Measurements from ENCODE around the gene IL1RAPL2. TPM values are rescaled to one million over a fixed set of nuclear protein-coding genes. Genes with fewer than 3 reads are reported as not detected.

IL1RAPL2 gene
- total RNA-seq, 1 donor from 2014 or later, result not detected

GRCh38 chrX:105753411-105753810 is 1187.4 kb downstream of the IL1RAPL2 start:
- Histone ChIP-seq H3K36me3 (no peaks in the 10 kb centered on the region), H3K9me3 (no peaks in the 10 kb centered on the region), H3K27ac (no peak overlapping the region), H3K4me1 (no peaks in the 10 kb centered on the region), H3K27me3 (no peaks in the 10 kb centered on the region), H3K4me3 (no peak overlapping the region)
- TF ChIP-seq CTCF (IDR thresholded peaks at IDR 0.05), result no peak
- intact Hi-C loops (cut with DNase I), result no loop called here
- DNase-seq (no peak), ATAC-seq (no peak)

DNA sequence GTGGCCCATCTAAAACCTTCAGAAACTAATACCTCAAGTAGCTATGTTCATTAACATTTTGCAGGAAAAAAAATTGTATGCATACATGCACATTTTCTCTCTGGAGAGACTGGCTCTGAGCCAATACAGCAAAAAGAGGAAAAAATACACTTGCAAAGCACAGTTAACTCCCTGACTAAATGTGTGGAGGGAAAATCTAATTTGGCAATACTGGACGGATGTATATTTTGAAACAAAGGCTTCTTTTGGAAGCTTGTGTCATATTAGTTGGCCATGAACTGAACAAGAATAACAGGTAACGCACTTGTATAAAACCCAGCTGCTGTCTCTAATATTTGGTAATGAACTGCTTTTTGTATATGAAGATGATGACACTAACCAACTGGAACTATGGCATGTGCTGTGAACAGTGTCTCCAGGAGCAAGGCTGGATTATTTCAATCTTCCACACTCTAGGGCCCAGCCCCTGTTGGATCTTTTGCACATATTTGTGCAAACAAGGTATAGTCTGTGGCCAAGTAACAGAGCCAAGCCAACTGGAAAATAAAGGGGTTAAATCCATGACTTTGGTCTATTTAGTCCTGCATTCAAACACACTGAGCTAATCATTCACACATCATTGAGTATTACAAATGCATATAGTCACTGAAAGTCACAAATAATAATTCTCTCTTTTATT is 1188.4 kb downstream of the IL1RAPL2 start:
- DNase-seq, result no peak
- H3K4me1 ChIP-seq, result no peaks in the 10 kb centered on the region
- H3K4me3 ChIP-seq, result no peak overlapping the region
- no peak for ATAC-seq
- H3K27me3 ChIP-seq, result no peaks in the 10 kb centered on the region
- H3K36me3 ChIP-seq, result no peaks in the 10 kb centered on the region
- no peak for TF ChIP-seq CTCF (IDR thresholded peaks at IDR 0.05)
- intact Hi-C loops (cut with DNase I), result no loop called here
- no peak overlapping the region for H3K27ac ChIP-seq
- no peaks in the 10 kb centered on the region for H3K9me3 ChIP-seq

DNA sequence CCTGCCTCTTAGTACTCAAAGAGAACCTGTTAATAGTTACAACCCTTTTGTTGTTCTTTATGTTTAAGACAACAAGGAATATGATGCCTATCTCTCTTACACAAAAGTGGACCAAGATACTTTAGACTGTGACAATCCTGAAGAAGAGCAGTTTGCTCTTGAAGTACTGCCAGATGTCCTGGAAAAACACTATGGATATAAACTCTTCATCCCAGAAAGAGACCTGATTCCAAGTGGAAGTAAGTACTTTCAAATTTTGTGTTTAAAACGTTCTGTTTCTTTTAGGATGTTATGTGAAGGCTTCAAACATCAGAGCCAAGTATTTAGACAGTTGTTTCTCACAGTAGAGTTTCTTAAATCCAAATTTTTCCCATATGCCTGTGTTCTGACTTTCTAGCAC is 1189.1 kb downstream of the IL1RAPL2 start:
- Histone ChIP-seq H3K27me3 (no peaks in the 10 kb centered on the region), H3K4me1 (no peaks in the 10 kb centered on the region), H3K27ac (no peak overlapping the region), H3K9me3 (no peaks in the 10 kb centered on the region), H3K4me3 (no peak overlapping the region), H3K36me3 (no peaks in the 10 kb centered on the region)
- ATAC-seq (no peak), DNase-seq (no peak)
- intact Hi-C loops (cut with DNase I), result no loop called here
- TF ChIP-seq CTCF (IDR thresholded peaks at IDR 0.05), result no peak

DNA sequence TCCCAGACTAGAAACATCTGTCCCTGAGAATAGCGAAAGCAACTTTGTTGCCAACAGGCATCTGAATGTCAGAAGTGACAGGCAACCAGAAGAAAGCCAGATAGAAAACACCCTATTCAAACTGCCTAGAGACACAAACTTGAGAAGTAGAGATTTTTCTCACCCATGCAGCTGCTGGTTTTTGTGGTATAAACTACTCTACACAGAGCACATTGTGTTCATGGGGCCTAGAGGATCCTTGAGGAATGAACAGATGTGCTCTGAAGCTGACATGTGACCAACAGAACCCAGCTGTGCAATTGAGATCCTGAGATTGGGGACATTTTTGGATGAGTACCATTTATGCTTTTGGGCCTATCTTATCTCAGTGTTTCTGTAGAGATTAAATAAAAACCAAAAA is 1192.8 kb downstream of the IL1RAPL2 start:
- Histone ChIP-seq H3K27ac (no peak overlapping the region), H3K4me1 (no peaks in the 10 kb centered on the region), H3K9me3 (no peaks in the 10 kb centered on the region), H3K4me3 (no peak overlapping the region), H3K27me3 (no peaks in the 10 kb centered on the region), H3K36me3 (no peaks in the 10 kb centered on the region)
- DNase-seq (no peak), ATAC-seq (no peak)
- TF ChIP-seq CTCF (IDR thresholded peaks at IDR 0.05), result no peak
- intact Hi-C loops (cut with DNase I), result no loop called here

DNA sequence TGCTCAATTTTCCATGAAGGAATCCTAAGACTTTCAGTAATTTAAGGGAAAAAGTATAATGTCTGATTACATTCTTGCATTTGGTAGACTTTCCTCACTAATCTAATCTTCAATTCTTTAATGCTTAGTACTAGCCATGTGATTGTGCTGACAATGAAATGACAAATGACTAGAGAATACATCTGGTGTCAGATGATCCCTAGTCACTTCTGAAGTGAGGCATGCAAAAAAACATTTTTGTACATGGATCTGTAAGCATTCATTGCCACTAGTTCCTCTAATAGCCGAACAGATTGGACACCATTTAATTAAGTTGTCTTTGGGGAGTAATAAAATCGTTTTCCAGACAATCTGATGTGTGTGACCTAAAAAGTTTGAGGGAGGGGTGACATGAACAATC is 1193.6 kb downstream of the IL1RAPL2 start:
- Histone ChIP-seq H3K27ac (no peak overlapping the region), H3K36me3 (no peaks in the 10 kb centered on the region), H3K27me3 (no peaks in the 10 kb centered on the region), H3K4me1 (no peaks in the 10 kb centered on the region), H3K4me3 (no peak overlapping the region), H3K9me3 (no peaks in the 10 kb centered on the region)
- no peak for TF ChIP-seq CTCF (IDR thresholded peaks at IDR 0.05)
- ATAC-seq (no peak), DNase-seq (no peak)
- intact Hi-C loops (cut with DNase I), result no loop called here

DNA sequence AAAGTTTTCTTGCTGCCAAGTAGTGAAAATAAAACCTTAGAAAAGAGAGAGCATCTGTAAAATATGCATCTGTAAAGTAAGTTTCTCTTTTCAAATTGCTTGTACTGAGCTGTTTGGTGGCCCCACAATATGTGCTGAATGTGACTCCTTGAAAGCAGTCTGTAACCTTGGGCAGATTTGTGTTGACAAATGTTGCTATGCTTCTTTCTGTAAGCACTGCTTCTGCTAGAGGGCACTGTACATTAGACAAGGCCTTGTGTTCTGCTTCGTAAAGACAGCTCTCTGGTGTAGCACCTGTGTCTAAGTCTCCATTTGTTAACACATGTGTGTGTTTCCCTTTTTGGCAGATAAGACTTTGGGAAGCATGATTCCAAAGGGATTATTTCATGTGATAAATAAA is 1199.7 kb downstream of the IL1RAPL2 start:
- TF ChIP-seq CTCF (IDR thresholded peaks at IDR 0.05), result no peak
- Histone ChIP-seq H3K4me1 (no peaks in the 10 kb centered on the region), H3K27me3 (no peaks in the 10 kb centered on the region), H3K4me3 (no peak overlapping the region), H3K27ac (no peak overlapping the region), H3K9me3 (no peaks in the 10 kb centered on the region), H3K36me3 (no peaks in the 10 kb centered on the region)
- intact Hi-C loops (cut with DNase I), result no loop called here
- DNase-seq (no peak), ATAC-seq (no peak)
